H9 (cell line): ENCODE results near the gene CIB4. TPM values are rescaled to one million over a fixed set of nuclear protein-coding genes. Genes with fewer than 3 reads are reported as not detected.

Experiments used
- DNase-seq: peaks from one replicate; pipeline ENCODE4 v3.0.0-alpha.2; 2017
- H2AFZ ChIP-seq: one replicate; pipeline ENCODE4 v1.6.1; 2013; ENCODE audit warnings: mild to moderate bottlenecking, low read length, control low read depth, moderate library complexity
- H2AK5ac ChIP-seq: 2 replicates; pipeline ENCODE4 v1.6.1; 2013; ENCODE audit warnings: low read length, control low read depth, mixed read lengths; ENCODE audit not compliant: insufficient read length
- H2BK120ac ChIP-seq: one replicate; pipeline ENCODE4 v1.6.1; 2013; ENCODE audit warnings: low read depth, mild to moderate bottlenecking, low read length, control low read depth, inconsistent platforms; ENCODE audit not compliant: poor library complexity, severe bottlenecking
- H2BK12ac ChIP-seq: 2 replicates; pipeline ENCODE4 v1.6.1; 2013; ENCODE audit warnings: low read length, control low read depth, mixed read lengths, low read depth; ENCODE audit not compliant: insufficient read length
- H2BK15ac ChIP-seq: 2 replicates; pipeline ENCODE4 v1.6.1; 2013; ENCODE audit warnings: low read depth, low read length, control low read depth
- H2BK20ac ChIP-seq: one replicate; pipeline ENCODE4 v1.6.1; 2013; ENCODE audit warnings: low read depth, mild to moderate bottlenecking, low read length, control low read depth, inconsistent platforms; ENCODE audit not compliant: poor library complexity, severe bottlenecking
- H2BK5ac ChIP-seq: 2 replicates; pipeline ENCODE4 v1.6.1; 2013; ENCODE audit warnings: low read length, control low read depth, mixed read lengths; ENCODE audit not compliant: insufficient read length
- H3K14ac ChIP-seq: 2 replicates; pipeline ENCODE4 v1.6.1; 2013; ENCODE audit warnings: low read length, control low read depth; ENCODE audit not compliant: insufficient read depth
- H3K18ac ChIP-seq: 2 replicates; pipeline ENCODE4 v1.6.1; 2013; ENCODE audit warnings: low read depth, mild to moderate bottlenecking, mixed read lengths, low read length, control low read depth; ENCODE audit not compliant: insufficient read length
- H3K23ac ChIP-seq: 2 replicates; pipeline ENCODE4 v1.6.1; 2013; ENCODE audit warnings: low read length, control low read depth, mixed read lengths, low read depth; ENCODE audit not compliant: insufficient read length
- H3K23me2 ChIP-seq: 2 replicates; pipeline ENCODE4 v1.6.1; 2013; ENCODE audit warnings: low read depth, mild to moderate bottlenecking, mixed read lengths, low read length, control low read depth; ENCODE audit not compliant: insufficient read length, poor library complexity, severe bottlenecking
- H3K27ac ChIP-seq: 2 replicates; pipeline ENCODE4 v1.5.1; 2013; ENCODE audit warnings: low read length, control low read depth, mixed read lengths, low read depth; ENCODE audit not compliant: insufficient read length
- H3K27me3 ChIP-seq: 2 replicates; pipeline ENCODE4 v1.6.1; 2013; ENCODE audit warnings: low read length, control low read depth, inconsistent platforms; ENCODE audit not compliant: insufficient read depth
- H3K4ac ChIP-seq: 2 replicates; pipeline ENCODE4 v1.6.1; 2013; ENCODE audit warnings: low read depth, mild to moderate bottlenecking, control low read depth, inconsistent platforms, low read length, moderate library complexity
- H3K4me1 ChIP-seq: 2 replicates; pipeline ENCODE4 v1.6.1; 2013; ENCODE audit warnings: low read length, control low read depth, inconsistent platforms; ENCODE audit not compliant: insufficient read depth
- H3K4me2 ChIP-seq: 2 replicates; pipeline ENCODE4 v1.6.1; 2013; ENCODE audit warnings: low read length, control low read depth, mixed read lengths; ENCODE audit not compliant: insufficient read length, insufficient read depth
- H3K56ac ChIP-seq: 2 replicates; pipeline ENCODE4 v1.6.1; 2013; ENCODE audit warnings: low read depth, mild to moderate bottlenecking, mixed read lengths, low read length, control low read depth; ENCODE audit not compliant: insufficient read length
- H3K79me1 ChIP-seq: 2 replicates; pipeline ENCODE4 v1.6.1; 2013; ENCODE audit warnings: low read depth, mild to moderate bottlenecking, moderate library complexity, low read length, control low read depth, inconsistent platforms; ENCODE audit not compliant: insufficient read depth, poor library complexity, severe bottlenecking
- H3K79me2 ChIP-seq: 2 replicates; pipeline ENCODE4 v1.6.1; 2013; ENCODE audit warnings: low read length, control low read depth, inconsistent platforms; ENCODE audit not compliant: insufficient read depth
- H3K9ac ChIP-seq: 2 replicates; pipeline ENCODE4 v1.6.1; 2013; ENCODE audit warnings: low read length, control low read depth, mixed read lengths; ENCODE audit not compliant: insufficient read length; ENCODE audit errors: extremely low read depth
- H3K9me3 ChIP-seq: one replicate; pipeline ENCODE4 v1.6.1; 2013; ENCODE audit warnings: low read depth, low read length, inconsistent platforms; ENCODE audit not compliant: control insufficient read depth
- H3T11ph ChIP-seq: one replicate; pipeline ENCODE4 v1.6.1; 2013; ENCODE audit warnings: mild to moderate bottlenecking, low read length, control low read depth, inconsistent platforms
- H4K20me1 ChIP-seq: one replicate; pipeline ENCODE4 v1.6.1; 2013; ENCODE audit not compliant: control insufficient read depth, insufficient read length, insufficient read depth
- H4K5ac ChIP-seq: 2 replicates; pipeline ENCODE4 v1.6.1; 2013; ENCODE audit warnings: low read depth, mild to moderate bottlenecking, mixed read lengths, low read length, control low read depth; ENCODE audit not compliant: insufficient read length
- H4K8ac ChIP-seq: replicated peaks from 2 replicates; pipeline ENCODE4 v1.6.1; 2013; ENCODE audit warnings: low read length, control low read depth, mixed read lengths, low read depth; ENCODE audit not compliant: insufficient read length
- H4K91ac ChIP-seq: 2 replicates; pipeline ENCODE4 v1.6.1; 2013; ENCODE audit warnings: low read depth, mild to moderate bottlenecking, moderate library complexity, mixed read lengths, low read length, control low read depth; ENCODE audit not compliant: insufficient read length
- H3K27ac Mint-ChIP-seq, 3 experiments: 2 replicates in 2 of 3; 3 replicates in 1 of 3; pipeline ENCODE4 v1.8.0; 2020 to 2021; ENCODE audit warnings: mixed read lengths in 3 of 3, mild to moderate bottlenecking in 1 of 3, moderate library complexity in 1 of 3
- H3K27me3 Mint-ChIP-seq: 2 replicates; pipeline ENCODE4 v1.8.0; 2021; ENCODE audit warnings: low read depth, mild to moderate bottlenecking, moderate library complexity, mixed read lengths
- H3K36me3 Mint-ChIP-seq, 3 experiments: 2 replicates in 2 of 3; 3 replicates in 1 of 3; pipeline ENCODE4 v1.8.0; 2020 to 2021; ENCODE audit warnings: low read depth in 3 of 3, mixed read lengths in 3 of 3; ENCODE audit not compliant: insufficient read depth in 1 of 3
- H3K4me1 Mint-ChIP-seq, 2 experiments: 2 replicates each; pipeline ENCODE4 v1.8.0; 2020; ENCODE audit warnings: mixed read lengths in 2 of 2
- H3K4me3 Mint-ChIP-seq, 2 experiments: 2 replicates in 1 of 2; 3 replicates in 1 of 2; pipeline ENCODE4 v1.8.0; 2020 to 2021; ENCODE audit warnings: mild to moderate bottlenecking in 2 of 2, mixed read lengths in 2 of 2, moderate library complexity in 1 of 2
- H3K9me3 Mint-ChIP-seq, 2 experiments: 2 replicates in 1 of 2; 3 replicates in 1 of 2; pipeline ENCODE4 v1.8.0; 2020; ENCODE audit warnings: mild to moderate bottlenecking in 2 of 2, mixed read lengths in 2 of 2, moderate library complexity in 1 of 2
- WGBS: extraction: QIAGEN DNeasy Blood & Tissue Kit; methylation state at CpG from one replicate; pipeline ENCODE4 v1.1.7; 2013; ENCODE audit warnings: missing lambda C conversion rate, low lambda C conversion rate, mixed read lengths; ENCODE audit not compliant: insufficient read length; ENCODE audit errors: extremely low coverage; 5-methylcytosine and 5-hydroxymethylcytosine counted together
- total RNA-seq: library from RNA; stranded (reverse); gene quantifications from 2 replicates; pipeline ENCODE4 v1.2.1, GENCODE V29; 2021
- TF ChIP-seq, protein P1 (sequence below): fragments of 200-600 bp; sonication (generic); conservative IDR thresholded peaks from 3 replicates; pipeline ENCODE4 v1.8.0; 2021; ENCODE audit warnings: antibody characterized with exemption, mild to moderate bottlenecking

The CIB4 gene
- total RNA-seq, 1 experiment from 2014 or later: not detected

- H2AK5ac ChIP-seq: no peak overlapping the region
- no peak overlapping the region for H3K27ac Mint-ChIP-seq
- H2BK20ac ChIP-seq: no peak overlapping the region
- H3K27me3 Mint-ChIP-seq: peaks cover 25% of the 10 kb centered on the region
- H4K8ac ChIP-seq: no peak overlapping the region
- H3K23ac ChIP-seq: no peak overlapping the region
- H4K5ac ChIP-seq: no peak overlapping the region
- no peak overlapping the region for H2BK5ac ChIP-seq
- H3K18ac ChIP-seq: no peak overlapping the region
- no peak overlapping the region for H2BK15ac ChIP-seq
- H3K4me1 ChIP-seq: no peaks in the 10 kb centered on the region; the same call in 1 of the 2 replicates
- H3K27ac ChIP-seq: no peak overlapping the region
- H3K9me3 ChIP-seq: no peaks in the 10 kb centered on the region
- no peak overlapping the region for H3K14ac ChIP-seq
- TF ChIP-seq, protein P1, sequence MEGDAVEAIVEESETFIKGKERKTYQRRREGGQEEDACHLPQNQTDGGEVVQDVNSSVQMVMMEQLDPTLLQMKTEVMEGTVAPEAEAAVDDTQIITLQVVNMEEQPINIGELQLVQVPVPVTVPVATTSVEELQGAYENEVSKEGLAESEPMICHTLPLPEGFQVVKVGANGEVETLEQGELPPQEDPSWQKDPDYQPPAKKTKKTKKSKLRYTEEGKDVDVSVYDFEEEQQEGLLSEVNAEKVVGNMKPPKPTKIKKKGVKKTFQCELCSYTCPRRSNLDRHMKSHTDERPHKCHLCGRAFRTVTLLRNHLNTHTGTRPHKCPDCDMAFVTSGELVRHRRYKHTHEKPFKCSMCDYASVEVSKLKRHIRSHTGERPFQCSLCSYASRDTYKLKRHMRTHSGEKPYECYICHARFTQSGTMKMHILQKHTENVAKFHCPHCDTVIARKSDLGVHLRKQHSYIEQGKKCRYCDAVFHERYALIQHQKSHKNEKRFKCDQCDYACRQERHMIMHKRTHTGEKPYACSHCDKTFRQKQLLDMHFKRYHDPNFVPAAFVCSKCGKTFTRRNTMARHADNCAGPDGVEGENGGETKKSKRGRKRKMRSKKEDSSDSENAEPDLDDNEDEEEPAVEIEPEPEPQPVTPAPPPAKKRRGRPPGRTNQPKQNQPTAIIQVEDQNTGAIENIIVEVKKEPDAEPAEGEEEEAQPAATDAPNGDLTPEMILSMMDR: no peak
- H3K56ac ChIP-seq: no peak overlapping the region
- peaks cover 2% of the 10 kb centered on the region for H3K23me2 ChIP-seq
- no peaks in the 10 kb centered on the region for H3K79me2 ChIP-seq
- no peak overlapping the region for H2BK12ac ChIP-seq
- H2AFZ ChIP-seq: no peak overlapping the region
- H4K20me1 ChIP-seq: no peaks in the 10 kb centered on the region
- H2BK120ac ChIP-seq: no peak overlapping the region
- no peak overlapping the region for H3K4ac ChIP-seq
- no peaks in the 10 kb centered on the region for H3K79me1 ChIP-seq
- WGBS: no CpG with 5 or more reads among the region's 3 CpGs
- no peak overlapping the region for H3K4me2 ChIP-seq
- peaks cover 0 to 3% of the 10 kb centered on the region in 2 experiments; a peak in 1 of 5 replicates for H3K9me3 Mint-ChIP-seq
- H3K4me1 Mint-ChIP-seq: peaks cover 14 to 20% of the 10 kb centered on the region in 2 experiments
- H3K36me3 Mint-ChIP-seq: no peaks in the 10 kb centered on the region
- H3K4me3 Mint-ChIP-seq: no peak overlapping the region
- DNase-seq: no peak
- no peaks in the 10 kb centered on the region for H3K27me3 ChIP-seq
- H4K91ac ChIP-seq: no peak overlapping the region
- H3T11ph ChIP-seq: no peak overlapping the region
- H3K9ac ChIP-seq: no peak overlapping the region
Observed at GRCh38 chr2:26626606-26627005, 14.6 kb downstream of the CIB4 start.
